Activated T-helper 17 cell treated with anti-CD3 and anti-CD28 coated beads, Interleukin-2, amount 50 U/mL, for 72 hours (primary cell): ENCODE results near the gene ELK1. TPM values are rescaled to one million over a fixed set of nuclear protein-coding genes. Genes with fewer than 3 reads are reported as not detected.
A peak's percentile ranks its signal among the peaks of the same experiment; 100 is the strongest.

Experiments used
- ATAC-seq: fragments of 150-1000 bp; cut with Tn5 transposase; replicated peaks from 2 replicates; pipeline ENCODE4 v1.10.0; 2021; ENCODE audit warnings: mild to moderate bottlenecking, moderate library complexity
- H3K27ac Mint-ChIP-seq: one replicate; pipeline ENCODE4 v1.8.0; 2022; ENCODE audit warnings: mixed read lengths
- H3K27me3 Mint-ChIP-seq: one replicate; pipeline ENCODE4 v1.8.0; 2022; ENCODE audit warnings: mixed read lengths
- H3K36me3 Mint-ChIP-seq: one replicate; pipeline ENCODE4 v1.8.0; 2022; ENCODE audit warnings: low read depth, mild to moderate bottlenecking, mixed read lengths
- H3K4me1 Mint-ChIP-seq: one replicate; pipeline ENCODE4 v1.8.0; 2022; ENCODE audit warnings: mixed read lengths
- H3K4me3 Mint-ChIP-seq: one replicate; pipeline ENCODE4 v1.8.0; 2022; ENCODE audit warnings: mild to moderate bottlenecking, mixed read lengths
- H3K9me3 Mint-ChIP-seq: one replicate; pipeline ENCODE4 v1.8.0; 2022; ENCODE audit warnings: mixed read lengths
- total RNA-seq, 2 donors: library from RNA; stranded (reverse); gene quantifications; one replicate each; pipeline ENCODE4 v1.2.3, GENCODE V29; 2022

ELK1 gene
- total RNA-seq, 2 donors from 2014 or later: 77.8 to 95.9 TPM

GRCh38 chrX:47633689-47634590 lies 16.4 kb downstream of the ELK1 start:
- Mint-ChIP-seq H3K36me3 (peaks cover 9% of the 10 kb centered on the region), H3K27ac (no peak overlapping the region), H3K4me3 (no peak overlapping the region), H3K4me1 (peaks cover 9% of the 10 kb centered on the region), H3K9me3 (no peaks in the 10 kb centered on the region), H3K27me3 (no peaks in the 10 kb centered on the region)
- no peak for ATAC-seq

- Mint-ChIP-seq H3K27me3 (no peaks in the 10 kb centered on the region), H3K36me3 (peaks cover 9% of the 10 kb centered on the region), H3K4me1 (peaks cover 13% of the 10 kb centered on the region), H3K9me3 (no peaks in the 10 kb centered on the region), H3K4me3 (no peak overlapping the region), H3K27ac (no peak overlapping the region)
- no peak for ATAC-seq
Measured at GRCh38 chrX:47632666-47633065, 17.7 kb downstream of the ELK1 start.

GRCh38 chrX:47631676-47632075 lies 18.7 kb downstream of the ELK1 start:
- H3K27me3 Mint-ChIP-seq: no peaks in the 10 kb centered on the region
- H3K4me3 Mint-ChIP-seq: no peak overlapping the region
- H3K9me3 Mint-ChIP-seq: no peaks in the 10 kb centered on the region
- peaks cover 9% of the 10 kb centered on the region for H3K36me3 Mint-ChIP-seq
- ATAC-seq: no peak
- H3K27ac Mint-ChIP-seq: no peak overlapping the region
- H3K4me1 Mint-ChIP-seq: peaks cover 13% of the 10 kb centered on the region

DNA sequence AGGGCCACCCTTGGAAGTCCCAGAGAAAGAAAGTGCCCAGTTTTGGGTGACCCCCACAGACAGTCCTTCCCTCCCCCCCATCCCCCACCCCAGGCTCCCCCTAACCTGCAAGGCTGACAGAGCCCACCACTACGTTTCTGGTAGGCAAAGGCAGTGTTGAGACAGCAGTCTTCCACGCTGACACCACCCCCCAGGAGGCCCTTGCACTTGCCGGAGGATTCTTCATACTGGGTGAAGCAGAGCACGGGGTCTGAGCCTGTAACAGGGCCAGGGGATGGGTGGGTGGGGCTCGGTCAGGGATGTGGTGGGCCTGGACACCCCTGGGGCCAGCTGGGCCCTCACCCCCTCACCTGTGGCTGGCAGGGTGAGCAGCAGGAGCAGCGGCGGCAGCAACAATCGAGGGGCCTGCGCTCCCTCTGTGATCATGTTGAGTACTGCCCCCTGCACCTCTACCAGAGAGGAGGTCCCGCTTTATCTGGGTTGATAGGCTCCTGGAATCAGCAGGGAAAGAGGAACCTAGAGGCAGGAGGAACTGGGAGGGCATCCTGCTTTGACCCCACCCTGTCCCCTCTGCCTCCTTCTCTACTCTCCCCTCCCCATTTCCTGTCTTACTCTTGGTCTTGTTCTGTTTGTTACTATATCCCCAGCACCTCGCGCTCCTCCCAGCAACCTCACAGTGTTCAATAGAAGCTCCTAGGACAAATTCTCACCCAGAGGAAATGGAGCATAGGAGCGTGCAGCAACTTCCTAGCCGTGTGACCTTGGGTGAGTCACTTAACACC lies 20.8 kb downstream of the ELK1 start, which contains the start of gene CFP:
CFP (minus strand) TSS at position 512 of the 782 bp plus-strand sequence; CDS start at position 426, 86 bp downstream.
- H3K36me3 Mint-ChIP-seq: peaks cover 9% of the 10 kb centered on the region
- no peaks in the 10 kb centered on the region for H3K27me3 Mint-ChIP-seq

DNA sequence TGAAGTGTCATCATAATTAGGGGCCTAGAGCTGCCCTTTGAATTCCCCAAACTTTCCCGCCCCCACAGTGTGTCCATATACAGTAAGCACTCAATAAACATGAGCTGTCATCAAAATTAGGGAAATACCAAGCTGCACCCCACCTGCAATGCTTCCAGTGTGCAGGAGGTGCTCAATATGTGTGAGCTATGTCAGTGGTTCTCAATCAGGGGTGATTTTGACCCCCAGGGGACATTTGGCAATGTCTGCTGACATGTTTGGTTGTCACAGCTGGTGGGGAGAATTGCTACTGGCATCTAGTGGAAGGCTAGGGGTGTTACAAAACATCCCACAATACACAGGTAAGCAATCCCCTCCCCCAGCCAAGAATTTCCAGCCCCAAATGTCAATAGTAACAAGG lies 21.4 kb downstream of the ELK1 start:
- ATAC-seq: peak; percentile 29
- Mint-ChIP-seq H3K9me3 (no peaks in the 10 kb centered on the region), H3K4me3 (peak overlapping the region; percentile 80), H3K27me3 (no peaks in the 10 kb centered on the region), H3K36me3 (peaks cover 9% of the 10 kb centered on the region), H3K4me1 (peaks cover 13% of the 10 kb centered on the region), H3K27ac (peak overlapping the region; percentile 33)

More for the DNA sequence above, 20.8 kb downstream of the ELK1 start, which contains the start of gene CFP:
- Mint-ChIP-seq H3K27ac (peak within 1 kb of the TSS; percentile 86), H3K4me3 (peak within 1 kb of the TSS; percentile 80), H3K9me3 (no peaks in the 10 kb centered on the region), H3K4me1 (peaks cover 13% of the 10 kb centered on the region)
- peak; percentile 60 for ATAC-seq

GRCh38 chrX:47625365-47625764 lies 25.0 kb downstream of the ELK1 start:
- H3K9me3 Mint-ChIP-seq: no peaks in the 10 kb centered on the region
- peaks cover 13% of the 10 kb centered on the region for H3K4me1 Mint-ChIP-seq
- H3K27me3 Mint-ChIP-seq: no peaks in the 10 kb centered on the region
- H3K36me3 Mint-ChIP-seq: no peaks in the 10 kb centered on the region
- no peak overlapping the region for H3K27ac Mint-ChIP-seq
- no peak for ATAC-seq
- H3K4me3 Mint-ChIP-seq: no peak overlapping the region

DNA sequence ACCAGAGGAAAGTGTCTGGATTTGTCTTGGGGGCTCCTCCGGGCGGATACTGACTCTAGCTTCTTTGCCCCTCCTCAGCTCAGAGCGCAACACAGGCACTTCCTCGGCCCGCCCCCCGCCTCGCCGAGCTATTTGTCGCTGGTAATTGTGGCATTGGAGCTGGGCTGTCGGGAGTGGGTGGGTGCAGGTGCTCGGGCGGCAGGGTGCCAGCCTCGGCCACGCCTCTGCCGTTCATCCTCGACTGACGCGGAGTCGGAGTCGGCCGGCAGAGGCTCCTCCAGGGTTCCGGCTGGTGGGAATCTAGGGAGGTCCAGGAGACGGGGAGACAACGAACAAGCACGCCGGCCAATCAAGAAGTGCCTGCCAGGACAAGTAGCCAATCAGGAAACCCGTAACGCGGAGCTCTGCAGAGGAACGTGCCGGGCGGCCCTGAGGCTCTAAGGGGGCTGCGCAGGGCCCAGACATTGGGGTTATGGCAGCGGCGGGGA lies 26.8 kb downstream of the ELK1 start:
- Mint-ChIP-seq H3K27me3 (no peaks in the 10 kb centered on the region), H3K27ac (no peak overlapping the region), H3K36me3 (no peaks in the 10 kb centered on the region), H3K4me3 (peak overlapping the region; percentile 80), H3K9me3 (no peaks in the 10 kb centered on the region), H3K4me1 (peaks cover under 1% of the 10 kb centered on the region)
- ATAC-seq: peak; percentile 67

GRCh38 chrX:47621851-47622250 lies 28.5 kb downstream of the ELK1 start:
- no peak overlapping the region for H3K27ac Mint-ChIP-seq
- H3K9me3 Mint-ChIP-seq: no peaks in the 10 kb centered on the region
- H3K4me3 Mint-ChIP-seq: no peak overlapping the region
- no peaks in the 10 kb centered on the region for H3K27me3 Mint-ChIP-seq
- no peak for ATAC-seq
- H3K36me3 Mint-ChIP-seq: no peaks in the 10 kb centered on the region
- H3K4me1 Mint-ChIP-seq: no peaks in the 10 kb centered on the region

GRCh38 chrX:47620303-47620685 lies 30.1 kb downstream of the ELK1 start:
- no peaks in the 10 kb centered on the region for H3K9me3 Mint-ChIP-seq
- no peaks in the 10 kb centered on the region for H3K36me3 Mint-ChIP-seq
- ATAC-seq: no peak
- no peaks in the 10 kb centered on the region for H3K27me3 Mint-ChIP-seq
- no peaks in the 10 kb centered on the region for H3K4me1 Mint-ChIP-seq
- no peak overlapping the region for H3K27ac Mint-ChIP-seq
- peak overlapping the region; percentile 26 for H3K4me3 Mint-ChIP-seq

DNA sequence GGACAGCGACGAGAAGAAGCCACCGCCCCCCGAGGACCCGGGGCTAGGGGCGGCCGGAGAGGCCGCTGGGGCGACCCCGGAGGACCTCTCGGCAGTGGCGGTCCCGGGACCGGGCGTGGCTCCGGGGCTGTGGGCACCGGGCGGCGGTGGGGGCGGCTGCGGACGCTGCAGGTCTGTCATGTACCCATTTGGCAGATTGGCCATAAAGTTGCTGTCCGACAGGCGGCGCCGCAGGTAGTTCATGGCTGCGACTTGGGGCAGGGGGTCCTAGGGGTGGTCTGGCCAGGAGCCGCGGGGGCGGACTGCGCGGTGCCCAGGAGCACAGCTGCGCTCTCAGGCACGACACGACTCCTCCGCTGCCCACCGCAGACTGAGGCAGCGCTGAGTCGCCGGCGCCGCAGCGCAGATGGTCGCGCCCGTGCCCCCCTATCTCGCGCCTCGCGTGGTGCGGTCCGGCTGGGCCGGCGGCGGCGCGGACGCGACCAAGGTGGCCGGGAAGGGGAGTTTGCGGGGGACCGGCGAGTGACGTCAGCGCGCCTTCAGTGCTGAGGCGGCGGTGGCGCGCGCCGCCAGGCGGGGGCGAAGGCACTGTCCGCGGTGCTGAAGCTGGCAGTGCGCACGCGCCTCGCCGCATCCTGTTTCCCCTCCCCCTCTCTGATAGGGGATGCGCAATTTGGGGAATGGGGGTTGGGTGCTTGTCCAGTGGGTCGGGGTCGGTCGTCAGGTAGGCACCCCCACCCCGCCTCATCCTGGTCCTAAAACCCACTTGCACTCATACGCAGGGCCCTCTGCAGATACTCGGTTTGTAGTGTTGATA lies 30.7 kb downstream of the ELK1 start, which contains the start of gene SYN1:
SYN1 (minus strand) TSS at position 372 of the 817 bp plus-strand sequence; CDS start at position 243, 129 bp downstream.
- Mint-ChIP-seq H3K27ac (peak within 1 kb of the TSS; percentile 22), H3K36me3 (no peaks in the 10 kb centered on the region), H3K4me1 (no peaks in the 10 kb centered on the region), H3K27me3 (no peaks in the 10 kb centered on the region), H3K4me3 (peak within 1 kb of the TSS; percentile 75), H3K9me3 (no peaks in the 10 kb centered on the region)
- peak; percentile 85 for ATAC-seq

- H3K27ac Mint-ChIP-seq: peak overlapping the region; percentile 22
- no peak for ATAC-seq
- no peaks in the 10 kb centered on the region for H3K27me3 Mint-ChIP-seq
Measured at GRCh38 chrX:47618923-47619485, 31.4 kb downstream of the ELK1 start.

DNA sequence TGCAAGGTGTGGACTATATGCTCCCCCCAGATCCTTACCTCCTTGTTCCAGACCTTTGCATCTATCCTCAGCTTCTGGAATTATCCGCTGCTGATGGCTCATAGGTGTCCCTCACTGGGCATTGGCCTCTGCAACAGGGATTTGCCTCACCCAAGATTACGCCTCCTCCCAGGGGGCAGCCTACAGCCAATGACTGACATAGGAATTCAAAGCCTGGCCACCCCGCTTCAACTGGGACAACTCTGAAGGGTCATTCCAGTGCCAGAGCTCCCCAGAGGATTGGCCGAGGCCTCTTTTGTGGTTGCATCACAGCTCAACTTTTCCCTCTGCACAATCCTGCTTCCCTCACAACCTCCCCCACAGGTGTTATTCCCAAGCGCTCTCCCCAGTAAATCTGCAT lies 35.7 kb downstream of the ELK1 start:
- Mint-ChIP-seq H3K4me1 (no peaks in the 10 kb centered on the region), H3K9me3 (no peaks in the 10 kb centered on the region), H3K27ac (no peak overlapping the region), H3K27me3 (no peaks in the 10 kb centered on the region), H3K4me3 (no peak overlapping the region), H3K36me3 (no peaks in the 10 kb centered on the region)
- no peak for ATAC-seq

More at GRCh38 chrX:47618923-47619485, 31.4 kb downstream of the ELK1 start:
- no peaks in the 10 kb centered on the region for H3K9me3 Mint-ChIP-seq
- H3K4me3 Mint-ChIP-seq: peak overlapping the region; percentile 75
- H3K4me1 Mint-ChIP-seq: no peaks in the 10 kb centered on the region
- H3K36me3 Mint-ChIP-seq: no peaks in the 10 kb centered on the region

DNA sequence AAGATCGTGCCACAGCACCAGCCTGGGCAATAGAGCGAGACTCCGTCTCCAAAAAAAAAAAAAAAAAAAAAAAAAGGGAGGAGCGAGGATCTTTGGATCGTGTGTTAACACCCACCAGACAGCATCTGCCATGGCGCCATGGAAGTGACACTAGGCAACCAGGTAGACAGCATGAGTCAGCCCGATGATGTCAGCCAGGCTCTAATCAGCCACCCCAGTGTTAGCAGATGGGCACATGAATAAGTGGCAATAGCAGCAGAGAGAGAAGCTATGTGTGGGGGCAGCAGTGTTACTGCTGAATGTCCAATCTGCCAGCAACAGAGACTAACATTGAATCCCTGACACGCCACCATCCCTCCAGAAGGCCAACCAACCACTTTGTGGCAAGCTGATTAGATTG lies 37.3 kb downstream of the ELK1 start:
- Mint-ChIP-seq H3K27me3 (no peaks in the 10 kb centered on the region), H3K4me1 (no peaks in the 10 kb centered on the region), H3K27ac (no peak overlapping the region), H3K4me3 (no peak overlapping the region), H3K36me3 (no peaks in the 10 kb centered on the region), H3K9me3 (no peaks in the 10 kb centered on the region)
- no peak for ATAC-seq
